K562 (cell line): ENCODE results near the gene ZFP36. TPM values are rescaled to one million over a fixed set of nuclear protein-coding genes. Genes with fewer than 3 reads are reported as not detected.

Experiments
- ATAC-seq: fragments of 200-7000 bp; cut with Tn5 transposase; 3 replicates; pipeline ENCODE4 v1.9.1; 2020; ENCODE audit warnings: moderate library complexity
- BruUV-seq: library from RNA; stranded (reverse); fragments of 400-500 nt; replicated peaks from 2 replicates; lab custom pipeline; 2021; lab: Mats Ljungman, UMichigan
- CTCF ChIA-PET: fragments of 300-600 bp; formaldehyde crosslinking; extraction: SDS; loops from one replicate; lab custom pipeline; 2021; ENCODE audit warnings: low intra/inter-chr PET ratio; lab: Yijun Ruan, JAX
- POLR2A ChIA-PET: fragments of 300-600, 350-650 bp; sonication (Branson Sonifier 250); formaldehyde crosslinking; extraction: SDS; loops from one replicate; lab custom pipeline; 2021; ENCODE audit warnings: antibody characterized with exemption, inconsistent platforms; lab: Yijun Ruan, JAX
- DNase-seq, 4 experiments: peaks; one replicate each; pipeline versions ENCODE4 v3.0.0 to v3.0.0-alpha.2; 2011 to 2018; ENCODE audit warnings: low spot score in 3 of 4, mixed read lengths in 3 of 4; ENCODE audit errors: extremely low read depth in 1 of 4
- FAIRE-seq: peaks from 2 replicates; lab custom pipeline; 2011; peaks lifted over from hg19 to GRCh38; lab: Jason Lieb, UNC
- H2AFZ ChIP-seq: 2 replicates; pipeline ENCODE4 v1.6.0; 2011; ENCODE audit warnings: low read depth, low read length, control low read depth, inconsistent platforms
- H3K27ac ChIP-seq: fragments of 200-600 bp; 3 replicates; pipeline ENCODE4 v1.8.0; 2011; ENCODE audit warnings: low read depth, mild to moderate bottlenecking, control low read depth, inconsistent platforms, low read length, moderate library complexity, mixed read lengths; ENCODE audit errors: extremely low read depth
- H3K27me3 ChIP-seq, 2 experiments: fragments of 300-600 bp in 1 of 2; 2 replicates in 1 of 2; 3 replicates in 1 of 2; pipeline versions ENCODE4 v1.6.0 to v1.8.0; 2011; ENCODE audit warnings: inconsistent platforms in 2 of 2, low read length in 2 of 2, mild to moderate bottlenecking in 1 of 2, mixed read lengths in 1 of 2, moderate library complexity in 1 of 2; ENCODE audit not compliant: control insufficient read depth in 2 of 2, insufficient read depth in 2 of 2
- H3K36me3 ChIP-seq: fragments of 300-600 bp; 3 replicates; pipeline ENCODE4 v1.8.0; 2011; ENCODE audit warnings: mild to moderate bottlenecking, low read length, inconsistent platforms; ENCODE audit not compliant: control insufficient read depth, insufficient read depth
- H3K4me1 ChIP-seq, 2 experiments: fragments of 200-600 bp in 1 of 2; replicated peaks in 1 of 2; 2 replicates in 1 of 2; 3 replicates in 1 of 2; pipeline versions ENCODE4 v1.5.1 to v1.8.0; 2011; ENCODE audit warnings: inconsistent platforms in 2 of 2, low read length in 2 of 2, mild to moderate bottlenecking in 1 of 2, mixed read lengths in 1 of 2, moderate library complexity in 1 of 2; ENCODE audit not compliant: control insufficient read depth in 2 of 2, insufficient read depth in 2 of 2
- H3K4me2 ChIP-seq: 2 replicates; pipeline ENCODE4 v1.6.1; 2011; ENCODE audit warnings: low read length, control low read depth, inconsistent platforms, mixed read lengths; ENCODE audit not compliant: insufficient read depth
- H3K4me3 ChIP-seq: fragments of 200-600 bp; sonication (generic), shearing (Covaris generic); 2 replicates; pipeline ENCODE4 v1.5.1; 2016; ENCODE audit warnings: control low read depth, inconsistent platforms
- H3K79me2 ChIP-seq: fragments of 200-600 bp; 3 replicates; pipeline ENCODE4 v1.8.0; 2011; ENCODE audit warnings: low read length, inconsistent platforms; ENCODE audit not compliant: control insufficient read depth, insufficient read depth
- H3K9ac ChIP-seq, 2 experiments: 2 replicates each; pipeline versions ENCODE4 v1.6.0 to v1.6.1; 2011; ENCODE audit warnings: low read depth in 2 of 2, low read length in 2 of 2, control low read depth in 1 of 2, inconsistent platforms in 1 of 2, mild to moderate bottlenecking in 1 of 2, mixed read lengths in 1 of 2; ENCODE audit not compliant: insufficient read depth in 1 of 2
- H3K9me1 ChIP-seq: one replicate; pipeline ENCODE4 v1.6.0; 2011; ENCODE audit warnings: inconsistent platforms, mild to moderate bottlenecking, low read length, moderate library complexity; ENCODE audit not compliant: control insufficient read depth, insufficient read depth
- H3K9me3 ChIP-seq: replicated peaks from 2 replicates; pipeline ENCODE4 v1.5.1; 2011; ENCODE audit warnings: low read depth, low read length, inconsistent platforms; ENCODE audit not compliant: control insufficient read depth, insufficient read depth
- H4K20me1 ChIP-seq: replicated peaks from 2 replicates; pipeline ENCODE4 v1.6.1; 2011; ENCODE audit warnings: low read length, inconsistent platforms, mixed read lengths; ENCODE audit not compliant: control insufficient read depth, insufficient read depth
- ARID2 ChIP-seq: fragments of 450-650 bp; IDR thresholded peaks from 2 replicates; pipeline ENCODE4 v1.6.1; 2017; ENCODE audit warnings: antibody characterized with exemption, mild to moderate bottlenecking
- BACH1 ChIP-seq: fragments of 200-800 bp; sonication (Bioruptor generic); IDR thresholded peaks from 2 replicates; pipeline ENCODE4 v1.6.1; 2016; ENCODE audit warnings: missing genetic modification characterization, missing compliant biosample characterization
- CC2D1A ChIP-seq: fragments of 450-650 bp; IDR thresholded peaks from 2 replicates; pipeline ENCODE4 v1.6.1; 2017; ENCODE audit warnings: mild to moderate bottlenecking
- CREB1 ChIP-seq, 2 experiments: sonication (generic) in 1 of 2; formaldehyde crosslinking in 1 of 2; IDR thresholded peaks; 2 replicates each; pipeline versions ENCODE4 v1.6.1 to v1.8.0; 2012 to 2022; ENCODE audit warnings: inconsistent platforms in 1 of 2, mild to moderate bottlenecking in 1 of 2, missing genetic modification reagents in 1 of 2, moderate library complexity in 1 of 2
- ELF2 ChIP-seq: fragments of 250-450 bp; sonication (Bioruptor Pico); IDR thresholded peaks from 2 replicates; pipeline ENCODE4 v1.5.0; 2021; ENCODE audit warnings: mild to moderate bottlenecking
- GATA2 ChIP-seq: sonication (generic); formaldehyde crosslinking; IDR thresholded peaks from 2 replicates; pipeline ENCODE4 v1.4.0; 2020; ENCODE audit warnings: mild to moderate bottlenecking, missing genetic modification reagents
- HDGF ChIP-seq: fragments of 450-650 bp; IDR thresholded peaks from 2 replicates; pipeline ENCODE4 v1.6.1; 2016
- HMG20B ChIP-seq: fragments of 250-450 bp; sonication (Bioruptor Pico); IDR thresholded peaks from 2 replicates; pipeline ENCODE4 v1.5.0; 2021; ENCODE audit warnings: mild to moderate bottlenecking
- POLR2AphosphoS5 ChIP-seq: IDR thresholded peaks from 2 replicates; pipeline ENCODE4 v1.6.1; 2011; ENCODE audit warnings: mild to moderate bottlenecking, low read depth, low read length, moderate library complexity; ENCODE audit not compliant: control insufficient read depth, insufficient read depth
- POLR2B ChIP-seq: fragments of 450-650 bp; IDR thresholded peaks from 2 replicates; pipeline ENCODE4 v1.6.1; 2018; ENCODE audit warnings: low read depth; ENCODE audit not compliant: partially characterized antibody
- RHOXF2B ChIP-seq: fragments of 250-450 bp; sonication (Bioruptor Pico); conservative IDR thresholded peaks from 2 replicates; pipeline ENCODE4 v1.5.1; 2021
- SMARCB1 ChIP-seq: IDR thresholded peaks from 2 replicates; pipeline ENCODE4 v1.6.1; 2011; ENCODE audit warnings: improper control_type of control experiment, low read depth; ENCODE audit not compliant: insufficient read length
- TCF3 ChIP-seq: sonication (generic); formaldehyde crosslinking; IDR thresholded peaks from 2 replicates; pipeline ENCODE4 v1.4.0; 2020; ENCODE audit warnings: mild to moderate bottlenecking, missing genetic modification reagents
- ZBTB17 ChIP-seq: fragments of 450-650 bp; formaldehyde crosslinking; IDR thresholded peaks from 2 replicates; pipeline ENCODE4 v1.4.0; 2020; ENCODE audit warnings: mild to moderate bottlenecking
- ZNF280A ChIP-seq: fragments of 450-650 bp; IDR thresholded peaks from 2 replicates; pipeline ENCODE4 v1.6.1; 2018; ENCODE audit warnings: mild to moderate bottlenecking, low read depth; ENCODE audit not compliant: partially characterized antibody
- WGBS: fragments of 100-300 bp; shearing (Covaris generic); methylation state at CpG from one replicate; pipeline ENCODE4 v1.1.6; 2016; ENCODE audit warnings: low coverage, mixed read lengths; ENCODE audit not compliant: insufficient coverage; ENCODE audit errors: missing lambda C conversion rate; 5-methylcytosine and 5-hydroxymethylcytosine counted together
- in situ Hi-C: fragments of 300-500 bp; cut with MboI; formaldehyde crosslinking; loops from 4 replicates; pipeline ENCODE4 v1.15.0; 2018; ENCODE audit warnings: inconsistent platforms, mixed read lengths
- intact Hi-C: fragments of 100-400 bp; cut with micrococcal nuclease; formaldehyde crosslinking; loops from 2 replicates; pipeline ENCODE4 v1.14.2; 2022
- polyA plus RNA-seq, 8 experiments: library from polyadenylated mRNA; depleted of rRNA in 4 of 8; stranded (reverse) in 5 of 8; unstranded in 3 of 8; fragments of >200 nt; fragmentation: Nextera tagmentation in 2 of 8; fragmentation: Illumina TruSeq in 1 of 8; extraction: Ambion mirVana in 2 of 8; extraction: Trizol in 1 of 8; gene quantifications; 2 replicates each; pipeline versions ENCODE4 v1.2.1 to v1.2.3, GENCODE V29; 2011 to 2014; ENCODE audit warnings: inconsistent platforms in 1 of 8, missing spikeins in 1 of 8
- total RNA-seq, 7 experiments: library from RNA; depleted of rRNA in 6 of 7; stranded (reverse); fragments of >200 nt in 6 of 7; fragmentation: Illumina TruSeq in 2 of 7; extraction: Trizol in 2 of 7; gene quantifications; 2 replicates each; pipeline versions ENCODE4 v1.2.1 to v1.2.3, GENCODE V29; 2011 to 2021; ENCODE audit warnings: low replicate concordance in 1 of 7
- TF ChIP-seq, protein P1 (sequence below), 2 experiments: fragments of 450-650 bp; IDR thresholded peaks; 2 replicates each; pipeline ENCODE4 v1.6.1; 2016
- TF ChIP-seq, protein P2 (sequence below): fragments of 250-450 bp; sonication (Bioruptor Pico); IDR thresholded peaks from 2 replicates; pipeline ENCODE4 v1.8.0; 2022; ENCODE audit warnings: moderate library complexity, mild to moderate bottlenecking, inconsistent platforms

ZFP36 gene
- total and polyA plus RNA-seq, 9 of the 15 experiments (the other 6 are each of a cell fraction or from before 2014, with no cell fraction given) = 1.0 to 20.1 (median 3.5) TPM

DNA sequence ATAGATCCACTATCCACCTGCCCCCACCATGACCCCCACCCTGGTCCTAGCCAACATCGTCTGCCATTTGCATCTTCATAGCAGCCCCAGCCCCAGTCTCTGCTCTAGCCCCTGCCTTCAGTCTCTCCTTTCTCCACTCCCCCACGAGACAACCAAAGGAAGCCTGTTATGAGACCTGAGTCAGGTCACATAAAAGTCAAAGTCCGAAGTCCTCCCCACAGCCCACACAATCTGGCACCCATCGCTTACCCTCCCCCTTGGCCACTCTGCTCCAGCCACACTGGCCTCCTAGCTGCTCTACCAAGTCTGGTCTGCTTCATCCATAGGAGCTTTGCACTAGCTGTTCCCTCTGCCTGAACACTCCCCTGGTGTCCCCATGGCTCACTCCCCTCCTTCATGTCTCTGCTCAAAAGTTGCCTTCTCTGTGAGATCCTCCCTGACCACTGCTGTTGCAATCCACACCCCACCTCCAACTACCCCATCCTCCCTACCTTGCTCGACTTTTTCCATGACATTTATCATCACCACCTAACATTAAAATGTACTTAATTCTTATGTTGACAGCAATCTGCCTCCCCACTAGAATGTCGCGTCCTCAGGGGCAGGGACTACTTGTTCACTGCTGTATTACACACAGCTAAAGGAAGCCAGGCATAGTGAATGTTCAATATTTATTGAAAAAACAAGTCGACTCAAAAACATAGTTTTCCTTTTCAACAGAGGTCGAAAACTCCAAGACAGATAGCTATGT is 4.6 kb downstream of the ZFP36 start (continued):
- TF ChIP-seq POLR2AphosphoS5 (peak; percentile 76), TCF3 (CRISPR knock-in tag) (no peak), HDGF (0 out of 2 replicates have a peak, but pooled peaks have one; percentile 74)
- TF ChIP-seq, protein P1, sequence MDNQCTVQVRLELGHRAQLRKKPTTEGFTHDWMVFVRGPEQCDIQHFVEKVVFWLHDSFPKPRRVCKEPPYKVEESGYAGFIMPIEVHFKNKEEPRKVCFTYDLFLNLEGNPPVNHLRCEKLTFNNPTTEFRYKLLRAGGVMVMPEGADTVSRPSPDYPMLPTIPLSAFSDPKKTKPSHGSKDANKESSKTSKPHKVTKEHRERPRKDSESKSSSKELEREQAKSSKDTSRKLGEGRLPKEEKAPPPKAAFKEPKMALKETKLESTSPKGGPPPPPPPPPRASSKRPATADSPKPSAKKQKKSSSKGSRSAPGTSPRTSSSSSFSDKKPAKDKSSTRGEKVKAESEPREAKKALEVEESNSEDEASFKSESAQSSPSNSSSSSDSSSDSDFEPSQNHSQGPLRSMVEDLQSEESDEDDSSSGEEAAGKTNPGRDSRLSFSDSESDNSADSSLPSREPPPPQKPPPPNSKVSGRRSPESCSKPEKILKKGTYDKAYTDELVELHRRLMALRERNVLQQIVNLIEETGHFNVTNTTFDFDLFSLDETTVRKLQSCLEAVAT (IDR thresholded peaks at IDR 0.05) = 0 out of 4 replicates have a peak, but pooled peaks of 1 of the 2 experiments have one; percentile 28

DNA sequence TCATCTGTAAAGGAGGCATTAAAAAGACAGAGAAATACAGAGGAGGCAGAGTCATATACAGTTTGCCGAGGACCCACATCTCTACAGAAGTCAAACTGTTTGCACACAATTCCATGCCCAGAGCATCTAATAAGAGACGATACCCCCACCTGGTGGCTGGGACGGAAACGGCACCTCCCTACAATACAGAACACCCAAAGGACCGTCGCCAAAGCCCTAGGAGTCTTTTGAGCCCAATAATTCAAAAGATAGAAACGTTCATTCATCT is 5.1 kb downstream of the ZFP36 start:
- Histone ChIP-seq H3K4me1 (peaks cover 39 to 75% of the 10 kb centered on the region in 2 experiments), H3K4me2 (peak overlapping the region; percentile 70), H3K27ac (peak overlapping the region; percentile 98), H2AFZ (peak overlapping the region; percentile 52), H3K36me3 (peaks cover 22% of the 10 kb centered on the region; the same call in 2 of the 3 replicates), H3K9me3 (no peaks in the 10 kb centered on the region), H3K27me3 (no peaks in the 10 kb centered on the region), H3K4me3 (peak overlapping the region; percentile 71), H3K9ac (peak overlapping the region; percentile 21 to 69; a peak in 3 of 4 replicates), H3K9me1 (no peaks in the 10 kb centered on the region), H4K20me1 (peaks cover 4% of the 10 kb centered on the region; the same call in 1 of the 2 replicates), H3K79me2 (peaks cover 61% of the 10 kb centered on the region)
- no TSS peak for BruUV-seq
- FAIRE-seq (no peak), DNase-seq (peak; percentile 45 to 94 (median 62)), ATAC-seq (peak; percentile 45)
- in situ Hi-C loops = no loop called here
- WGBS = 0% methylated on average over 7 of the region's 7 CpGs
- POLR2A ChIA-PET = interaction anchor here (0.8 to 1.4 kb wide), 4 partner anchors 10 to 24 kb away, joined by 3 to 8 read pairs (median 4); partner anchors contain the start of genes MED29, PAF1 and RPS16
- intact Hi-C loops = loop anchor here (1.0 to 5.0 kb wide), 5 partner anchors 14 to 289 kb away; partner anchors contain the start of gene SAMD4B
- CTCF ChIA-PET = interaction anchor here (0.6 to 3.7 kb wide), 8 partner anchors 10 to 482 kb away, joined by 3 to 74 read pairs (median 7); no protein-coding TSS in a partner anchor
- peak; percentile 89 for TF ChIP-seq CC2D1A
- no peak for TF ChIP-seq SMARCB1
- TF ChIP-seq ARID2 = peak; percentile 91
- TF ChIP-seq ELF2 (CRISPR knock-in tag) = no peak
- no peak for TF ChIP-seq CREB1 (IDR thresholded peaks at IDR 0.05)
- no peak for TF ChIP-seq CREB1 (CRISPR knock-in tag; IDR thresholded peaks at IDR 0.05)
- TF ChIP-seq GATA2 (CRISPR knock-in tag) = no peak
- peak; percentile 0 for TF ChIP-seq POLR2B
- no peak for TF ChIP-seq HMG20B (CRISPR knock-in tag)
- TF ChIP-seq, protein P2, sequence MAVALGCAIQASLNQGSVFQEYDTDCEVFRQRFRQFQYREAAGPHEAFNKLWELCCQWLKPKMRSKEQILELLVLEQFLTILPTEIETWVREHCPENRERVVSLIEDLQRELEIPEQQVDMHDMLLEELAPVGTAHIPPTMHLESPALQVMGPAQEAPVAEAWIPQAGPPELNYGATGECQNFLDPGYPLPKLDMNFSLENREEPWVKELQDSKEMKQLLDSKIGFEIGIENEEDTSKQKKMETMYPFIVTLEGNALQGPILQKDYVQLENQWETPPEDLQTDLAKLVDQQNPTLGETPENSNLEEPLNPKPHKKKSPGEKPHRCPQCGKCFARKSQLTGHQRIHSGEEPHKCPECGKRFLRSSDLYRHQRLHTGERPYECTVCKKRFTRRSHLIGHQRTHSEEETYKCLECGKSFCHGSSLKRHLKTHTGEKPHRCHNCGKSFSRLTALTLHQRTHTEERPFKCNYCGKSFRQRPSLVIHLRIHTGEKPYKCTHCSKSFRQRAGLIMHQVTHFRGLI (CRISPR knock-in tag) = 0 out of 2 replicates have a peak, but pooled peaks have one; percentile 11
- TF ChIP-seq ZNF280A = no peak
- no peak for TF ChIP-seq ZBTB17 (CRISPR knock-in tag)
- TF ChIP-seq BACH1 = peak; percentile 74; the same call in 1 of the 2 replicates
- peak; percentile 33; the same call in 1 of the 2 replicates for TF ChIP-seq RHOXF2B
